Tibial artery (tissue), 4 donors: ENCODE data around the gene BRME1.

ENCODE experiments used
- DNase-seq, 2 donors: peaks; one replicate each; pipeline ENCODE4 v3.0.0-alpha.2; 2019
- H3K27ac ChIP-seq, 2 donors: fragments of 200-600 bp; sonication (generic) in 1 of 2; 1 replicate in 1 of 2; 2 replicates in 1 of 2; pipeline ENCODE4 v1.5.1; 2018 to 2019; ENCODE audit warnings: mild to moderate bottlenecking in 1 of 2
- H3K27me3 ChIP-seq, 2 donors: fragments of 200-600 bp; sonication (generic) in 1 of 2; one replicate each; pipeline versions ENCODE4 v1.5.1 to v1.6.0; 2016 to 2019
- H3K36me3 ChIP-seq, 3 donors: fragments of 200-600 bp; sonication (generic) in 2 of 3; one replicate each; pipeline ENCODE4 v1.5.1; 2016 to 2019; ENCODE audit warnings: mild to moderate bottlenecking in 2 of 3
- H3K4me1 ChIP-seq, 4 donors: fragments of 200-600 bp; sonication (generic) in 2 of 4; 1 replicate in 3 of 4; 2 replicates in 1 of 4; pipeline ENCODE4 v1.5.1; 2016 to 2019
- H3K4me3 ChIP-seq, 2 donors: fragments of 200-600 bp; sonication (generic) in 1 of 2; 1 replicate in 1 of 2; 2 replicates in 1 of 2; pipeline ENCODE4 v1.5.1; 2018 to 2019; ENCODE audit warnings: mild to moderate bottlenecking in 2 of 2
- H3K9me3 ChIP-seq, 3 donors: fragments of 200-600 bp; sonication (generic) in 1 of 3; one replicate each; pipeline ENCODE4 v1.5.1; 2016 to 2019
- CTCF ChIP-seq, 2 experiments: fragments of 200-600 bp in 1 of 2; fragments of 450-650 bp in 1 of 2; IDR thresholded peaks; one replicate each; pipeline ENCODE4 v1.5.1; 2017 to 2019; ENCODE audit warnings: antibody characterized with exemption in 2 of 2, mild to moderate bottlenecking in 1 of 2, moderate library complexity in 1 of 2
- intact Hi-C: fragments of 100-400 bp; cut with DNase I; formaldehyde crosslinking; loops from one replicate; pipeline ENCODE4 v1.15.0; 2023; ENCODE audit warnings: low total_unique reads

BRME1 gene

GRCh38 chr19:13881692-13882418 is 24.1 kb downstream of the BRME1 start:
- no peaks in the 10 kb centered on the region for H3K9me3 ChIP-seq
- peak overlapping the region; percentile 80 to 90 for H3K27ac ChIP-seq
- no peaks in the 10 kb centered on the region for H3K36me3 ChIP-seq
- peaks cover 0 to 57% (median 15%) of the 10 kb centered on the region in 4 donors for H3K4me1 ChIP-seq
- H3K4me3 ChIP-seq: no peak overlapping the region
- TF ChIP-seq CTCF (IDR thresholded peaks at IDR 0.05): no peak
- DNase-seq: no peak
- H3K27me3 ChIP-seq: no peaks in the 10 kb centered on the region
- intact Hi-C loops: loop anchor here (5.0 to 10.0 kb wide), 3 partner anchors 265 to 607 kb away; no protein-coding TSS in a partner anchor

GRCh38 chr19:13881251-13881691 is 24.6 kb downstream of the BRME1 start:
- H3K4me3 ChIP-seq: no peak overlapping the region
- H3K27me3 ChIP-seq: no peaks in the 10 kb centered on the region
- DNase-seq: no peak
- no peaks in the 10 kb centered on the region for H3K9me3 ChIP-seq
- H3K4me1 ChIP-seq: peaks cover 0 to 55% (median 15%) of the 10 kb centered on the region in 4 donors
- no peaks in the 10 kb centered on the region for H3K36me3 ChIP-seq
- intact Hi-C loops: loop anchor here (5.0 to 10.0 kb wide), 3 partner anchors 266 to 606 kb away; no protein-coding TSS in a partner anchor
- H3K27ac ChIP-seq: peak overlapping the region; percentile 80 to 90
- TF ChIP-seq CTCF (IDR thresholded peaks at IDR 0.05): no peak

- Histone ChIP-seq H3K4me1 (peaks cover 0 to 54% (median 15%) of the 10 kb centered on the region in 4 donors), H3K4me3 (peak overlapping the region; percentile 28 to 42), H3K27ac (peak overlapping the region; percentile 80 to 90), H3K9me3 (no peaks in the 10 kb centered on the region), H3K36me3 (no peaks in the 10 kb centered on the region), H3K27me3 (no peaks in the 10 kb centered on the region)
- DNase-seq: peak; percentile 98 to 99
- TF ChIP-seq CTCF (IDR thresholded peaks at IDR 0.05): peak; percentile 99 to 100
- intact Hi-C loops: loop anchor here (1.0 to 10.0 kb wide), 4 partner anchors 192 to 606 kb away; partner anchors contain the start of gene MISP3
Observed at GRCh38 chr19:13880059-13881043, 25.6 kb downstream of the BRME1 start.

- Histone ChIP-seq H3K36me3 (no peaks in the 10 kb centered on the region), H3K27me3 (peaks cover 0 to 9% of the 10 kb centered on the region in 2 donors), H3K27ac (no peak overlapping the region), H3K4me3 (no peak overlapping the region), H3K9me3 (no peaks in the 10 kb centered on the region), H3K4me1 (peaks cover 0 to 39% (median 24%) of the 10 kb centered on the region in 4 donors)
- no peak for TF ChIP-seq CTCF (IDR thresholded peaks at IDR 0.05)
- no peak for DNase-seq
- intact Hi-C loops: no loop called here
Observed at GRCh38 chr19:13877303-13877702, 28.6 kb downstream of the BRME1 start.

GRCh38 chr19:13876834-13877233 is 29.1 kb downstream of the BRME1 start, which contains the start of gene NANOS3:
Gene NANOS3, plus strand, starts transcription at chr19:13877134. Its CDS starts 115 bp downstream, at chr19:13877249.
- Histone ChIP-seq H3K36me3 (no peaks in the 10 kb centered on the region), H3K9me3 (no peaks in the 10 kb centered on the region), H3K4me1 (peaks cover 0 to 34% (median 24%) of the 10 kb centered on the region in 4 donors), H3K27me3 (peaks cover 0 to 9% of the 10 kb centered on the region in 2 donors), H3K27ac (no peak within 1 kb of the TSS), H3K4me3 (no peak within 1 kb of the TSS)
- TF ChIP-seq CTCF (IDR thresholded peaks at IDR 0.05): no peak
- intact Hi-C loops: no loop called here
- DNase-seq: no peak
